ENCODE data around the gene MED22.
A peak's percentile ranks its signal among the peaks of the same experiment; 100 is the strongest.

MED22 gene

GRCh38 chr9:133375116-133375723, 27.3 kb upstream of the MED22 start:
- no peaks in the 10 kb centered on the region for H3K27me3 ChIP-seq (ENCODE audit: low read length)
- H3K9me2 ChIP-seq (replicated peaks; ENCODE audit: insufficient read depth, low read length): no peaks in the 10 kb centered on the region
- peaks cover 52% of the 10 kb centered on the region for H3K79me2 ChIP-seq (ENCODE audit: insufficient read depth, low read length)
- H4K20me1 ChIP-seq (ENCODE audit: low read depth, low read length): no peaks in the 10 kb centered on the region; the same call in 1 of the 2 replicates
- peak overlapping the region; percentile 30 for H3K27ac ChIP-seq (ENCODE audit: low read depth, low read length)
- H3K9me3 ChIP-seq (ENCODE audit: insufficient read depth, low read length): no peaks in the 10 kb centered on the region
- peak overlapping the region; percentile 99 for H3K4me3 ChIP-seq (ENCODE audit: insufficient read depth, low read length, poor library complexity, severe bottlenecking)
- H3K9ac ChIP-seq (ENCODE audit: low read length): peak overlapping the region; percentile 79
- TF ChIP-seq EZH2phosphoT487 (conservative IDR thresholded peaks at IDR 0.05; ENCODE audit: low read length): no peak
- peak; percentile 39 for TF ChIP-seq CTCF (IDR thresholded peaks at IDR 0.05; ENCODE audit: insufficient read depth, low read length, poor library complexity, severe bottlenecking)
- peak overlapping the region; percentile 99 for H3K4me2 ChIP-seq (ENCODE audit: low read depth, low read length, poor library complexity, severe bottlenecking)
- H2AFZ ChIP-seq (ENCODE audit: low read depth, low read length, severe bottlenecking): peak overlapping the region; percentile 35
- no peaks in the 10 kb centered on the region for H3K36me3 ChIP-seq (ENCODE audit: low read length)
- H3F3A ChIP-seq (ENCODE audit: insufficient read depth): peaks cover 5% of the 10 kb centered on the region; the same call in 1 of the 2 replicates

- Histone ChIP-seq H3F3A (ENCODE audit: insufficient read depth) (peaks cover 5% of the 10 kb centered on the region; the same call in 1 of the 2 replicates), H3K9ac (ENCODE audit: low read length) (peak overlapping the region; percentile 79), H3K9me3 (ENCODE audit: insufficient read depth, low read length) (no peaks in the 10 kb centered on the region), H3K4me2 (ENCODE audit: low read depth, low read length, poor library complexity, severe bottlenecking) (peak overlapping the region; percentile 99), H3K79me2 (ENCODE audit: insufficient read depth, low read length) (peaks cover 57% of the 10 kb centered on the region), H3K36me3 (ENCODE audit: low read length) (no peaks in the 10 kb centered on the region), H2AFZ (ENCODE audit: low read depth, low read length, severe bottlenecking) (peak overlapping the region; percentile 35), H3K4me3 (ENCODE audit: insufficient read depth, low read length, poor library complexity, severe bottlenecking) (peak overlapping the region; percentile 99), H3K27ac (ENCODE audit: low read depth, low read length) (peak overlapping the region; percentile 30; the same call in 1 of the 2 replicates), H4K20me1 (ENCODE audit: low read depth, low read length) (no peaks in the 10 kb centered on the region; the same call in 1 of the 2 replicates), H3K9me2 (replicated peaks; ENCODE audit: insufficient read depth, low read length) (no peaks in the 10 kb centered on the region), H3K27me3 (ENCODE audit: low read length) (no peaks in the 10 kb centered on the region)
- TF ChIP-seq CTCF (IDR thresholded peaks at IDR 0.05; ENCODE audit: insufficient read depth, low read length, poor library complexity, severe bottlenecking) (no peak), EZH2phosphoT487 (conservative IDR thresholded peaks at IDR 0.05; ENCODE audit: low read length) (no peak)
These were observed 26.7 kb upstream of the MED22 start for GRCh38 chr9:133374612-133375115.

GRCh38 chr9:133372144-133372543, 24.2 kb upstream of the MED22 start:
- H3K4me3 ChIP-seq (ENCODE audit: insufficient read depth, low read length, poor library complexity, severe bottlenecking): no peak overlapping the region
- H3K9me3 ChIP-seq (ENCODE audit: insufficient read depth, low read length): no peaks in the 10 kb centered on the region
- H3K9ac ChIP-seq (ENCODE audit: low read length): no peak overlapping the region

More at GRCh38 chr9:133372144-133372543, 24.2 kb upstream of the MED22 start:
- Histone ChIP-seq H3K9me2 (replicated peaks; ENCODE audit: insufficient read depth, low read length) (no peaks in the 10 kb centered on the region), H2AFZ (ENCODE audit: low read depth, low read length, severe bottlenecking) (no peak overlapping the region), H4K20me1 (ENCODE audit: low read depth, low read length) (no peaks in the 10 kb centered on the region; the same call in 1 of the 2 replicates), H3K36me3 (ENCODE audit: low read length) (no peaks in the 10 kb centered on the region), H3K27ac (ENCODE audit: low read depth, low read length) (no peak overlapping the region), H3K79me2 (ENCODE audit: insufficient read depth, low read length) (peaks cover 77% of the 10 kb centered on the region), H3K4me2 (ENCODE audit: low read depth, low read length, poor library complexity, severe bottlenecking) (no peak overlapping the region), H3F3A (ENCODE audit: insufficient read depth) (peaks cover 5% of the 10 kb centered on the region; the same call in 1 of the 2 replicates), H3K27me3 (ENCODE audit: low read length) (no peaks in the 10 kb centered on the region)
- TF ChIP-seq EZH2phosphoT487 (conservative IDR thresholded peaks at IDR 0.05; ENCODE audit: low read length) (no peak), CTCF (IDR thresholded peaks at IDR 0.05; ENCODE audit: insufficient read depth, low read length, poor library complexity, severe bottlenecking) (no peak)

All from SU-DHL-6 (cell line).